Hepatocyte (in vitro differentiated cells): ENCODE measurements around the gene DRC1. TPM values are rescaled to one million over a fixed set of nuclear protein-coding genes. Genes with fewer than 3 reads are reported as not detected.

ENCODE experiments used
- DNase-seq: peaks from one replicate; pipeline ENCODE4 v3.0.0-alpha.2; 2016; ENCODE audit warnings: low spot score
- H2AFZ ChIP-seq: fragments of 200-600 bp; sonication (generic); 2 replicates; pipeline ENCODE4 v1.6.0; 2016; ENCODE audit warnings: antibody characterized with exemption, mild to moderate bottlenecking
- H3K27ac ChIP-seq: fragments of 200-600 bp; sonication (generic); 2 replicates; pipeline ENCODE4 v1.5.1; 2016; ENCODE audit warnings: mild to moderate bottlenecking
- H3K27me3 ChIP-seq: fragments of 200-600 bp; sonication (generic); 2 replicates; pipeline ENCODE4 v1.6.1; 2016
- H3K36me3 ChIP-seq: fragments of 200-600 bp; sonication (generic); replicated peaks from 2 replicates; pipeline ENCODE4 v1.5.1; 2016; ENCODE audit warnings: low read depth; ENCODE audit not compliant: insufficient read depth
- H3K4me1 ChIP-seq: fragments of 200-600 bp; sonication (generic); 2 replicates; pipeline ENCODE4 v1.5.1; 2016; ENCODE audit warnings: mild to moderate bottlenecking, moderate library complexity; ENCODE audit not compliant: insufficient read depth
- H3K4me2 ChIP-seq: fragments of 200-600 bp; sonication (generic); 2 replicates; pipeline ENCODE4 v1.6.0; 2016
- H3K4me3 ChIP-seq: fragments of 200-600 bp; sonication (generic); 2 replicates; pipeline ENCODE4 v1.5.1; 2016; ENCODE audit warnings: mild to moderate bottlenecking
- H3K79me2 ChIP-seq: fragments of 200-600 bp; sonication (generic); 2 replicates; pipeline ENCODE4 v1.6.0; 2017; ENCODE audit warnings: mild to moderate bottlenecking
- H3K9me2 ChIP-seq: fragments of 200-600 bp; sonication (generic); replicated peaks from 2 replicates; pipeline ENCODE4 v1.6.0; 2017; ENCODE audit warnings: mild to moderate bottlenecking; ENCODE audit not compliant: insufficient read depth
- H3K9me3 ChIP-seq: fragments of 200-600 bp; sonication (generic); 2 replicates; pipeline ENCODE4 v1.5.1; 2016; ENCODE audit warnings: low read depth, mild to moderate bottlenecking
- H4K20me1 ChIP-seq: fragments of 200-600 bp; sonication (generic); 2 replicates; pipeline ENCODE4 v1.6.0; 2016; ENCODE audit warnings: mild to moderate bottlenecking; ENCODE audit not compliant: insufficient read depth, poor library complexity, severe bottlenecking
- CTCF ChIP-seq: fragments of 200-600 bp; sonication (generic); IDR thresholded peaks from 2 replicates; pipeline ENCODE4 v1.5.1; 2016; ENCODE audit warnings: antibody characterized with exemption, mild to moderate bottlenecking; ENCODE audit not compliant: poor library complexity
- EZH2 ChIP-seq: fragments of 200-600 bp; sonication (generic); IDR thresholded peaks from 2 replicates; pipeline ENCODE4 v1.6.1; 2016; ENCODE audit warnings: antibody characterized with exemption, mild to moderate bottlenecking, borderline replicate concordance
- EZH2phosphoT487 ChIP-seq: fragments of 200-600 bp; sonication (generic); IDR thresholded peaks from one replicate; pipeline ENCODE4 v1.6.1; 2018; ENCODE audit warnings: antibody characterized with exemption, mild to moderate bottlenecking, low read depth, moderate library complexity; ENCODE audit not compliant: unreplicated experiment, severe bottlenecking
- WGBS: methylation state at CpG from one replicate; pipeline ENCODE4 v1.1.6; 2016; ENCODE audit warnings: low lambda C conversion rate; ENCODE audit errors: missing lambda C conversion rate; 5-methylcytosine and 5-hydroxymethylcytosine counted together
- polyA plus RNA-seq: library from polyadenylated mRNA; unstranded; fragments of >200 nt; fragmentation: Nextera tagmentation; extraction: Ambion mirVana; gene quantifications from 2 replicates; pipeline ENCODE4 v1.2.1, GENCODE V29; 2016
- total RNA-seq: library from RNA; depleted of rRNA; stranded (reverse); fragments of >200 nt; gene quantifications from 2 replicates; pipeline ENCODE4 v1.2.3, GENCODE V29; 2014

Gene DRC1
- total and polyA plus RNA-seq, 2 experiments from 2014 or later = 0.06 TPM; not detected in 1

- no peak for DNase-seq
- no peaks in the 10 kb centered on the region for H3K36me3 ChIP-seq
- H2AFZ ChIP-seq = no peak overlapping the region
- no peak for TF ChIP-seq EZH2phosphoT487
- no peak for TF ChIP-seq EZH2
- TF ChIP-seq CTCF = no peak
- no peak overlapping the region for H3K4me3 ChIP-seq
- no peaks in the 10 kb centered on the region for H3K79me2 ChIP-seq
- no peaks in the 10 kb centered on the region for H4K20me1 ChIP-seq
- no peaks in the 10 kb centered on the region for H3K9me3 ChIP-seq
- no peak overlapping the region for H3K27ac ChIP-seq
- H3K27me3 ChIP-seq = no peaks in the 10 kb centered on the region
- no peak overlapping the region for H3K4me2 ChIP-seq
- no peaks in the 10 kb centered on the region for H3K4me1 ChIP-seq
- no peaks in the 10 kb centered on the region for H3K9me2 ChIP-seq
Observed at GRCh38 chr2:26432363-26432762, 30.6 kb downstream of the DRC1 start.

- DNase-seq = no peak
- Histone ChIP-seq H3K27ac (no peak overlapping the region), H3K79me2 (no peaks in the 10 kb centered on the region), H3K36me3 (no peaks in the 10 kb centered on the region), H3K4me1 (no peaks in the 10 kb centered on the region), H3K9me2 (no peaks in the 10 kb centered on the region), H3K4me2 (no peak overlapping the region), H3K27me3 (no peaks in the 10 kb centered on the region), H4K20me1 (no peaks in the 10 kb centered on the region), H2AFZ (no peak overlapping the region), H3K4me3 (no peak overlapping the region), H3K9me3 (no peaks in the 10 kb centered on the region)
- WGBS = 49% methylated on average over 2 of the region's 2 CpGs
- TF ChIP-seq CTCF (no peak), EZH2phosphoT487 (no peak), EZH2 (no peak)
Observed at GRCh38 chr2:26432859-26433258, 31.1 kb downstream of the DRC1 start.

GRCh38 chr2:26435106-26435505, 33.4 kb downstream of the DRC1 start:
- TF ChIP-seq EZH2 = no peak
- no peak for TF ChIP-seq CTCF
- no peak for TF ChIP-seq EZH2phosphoT487
- Histone ChIP-seq H4K20me1 (no peaks in the 10 kb centered on the region), H3K27ac (no peak overlapping the region), H2AFZ (no peak overlapping the region), H3K4me3 (no peak overlapping the region), H3K4me2 (no peak overlapping the region), H3K36me3 (no peaks in the 10 kb centered on the region), H3K9me2 (no peaks in the 10 kb centered on the region), H3K9me3 (no peaks in the 10 kb centered on the region), H3K27me3 (no peaks in the 10 kb centered on the region), H3K4me1 (no peaks in the 10 kb centered on the region), H3K79me2 (no peaks in the 10 kb centered on the region)
- WGBS = 84% methylated on average over 2 of the region's 2 CpGs
- no peak for DNase-seq

GRCh38 chr2:26438526-26438925, 36.8 kb downstream of the DRC1 start:
- DNase-seq = no peak
- Histone ChIP-seq H4K20me1 (no peaks in the 10 kb centered on the region), H3K4me1 (no peaks in the 10 kb centered on the region), H3K9me3 (no peaks in the 10 kb centered on the region), H2AFZ (no peak overlapping the region), H3K27ac (no peak overlapping the region), H3K36me3 (no peaks in the 10 kb centered on the region), H3K27me3 (no peaks in the 10 kb centered on the region), H3K4me2 (no peak overlapping the region), H3K79me2 (no peaks in the 10 kb centered on the region), H3K4me3 (no peak overlapping the region), H3K9me2 (no peaks in the 10 kb centered on the region)
- 71% methylated on average over 8 of the region's 8 CpGs for WGBS
- TF ChIP-seq EZH2 = no peak
- no peak for TF ChIP-seq EZH2phosphoT487
- no peak for TF ChIP-seq CTCF
